ENCODE data around the gene BPIFA2.
"Not testable (repeated sequence)": the region's sequence is repeated elsewhere in the genome, so short reads cannot be mapped to it uniquely, and the experiment has no call there.

The BPIFA2 gene

GRCh38 chr20:33167859-33168258, at the start of gene BPIFA2:
Gene BPIFA2 (plus strand): TSS chr20:33168159. CDS start chr20:33169146, 987 bp downstream.
- DNase-seq (ENCODE audit: low spot score), result no peak

GRCh38 chr20:33119725-33120720, 47.9 kb upstream of the BPIFA2 start:
- DNase-seq (ENCODE audit: low spot score), result no peak

GRCh38 chr20:33120934-33121333, 47.0 kb upstream of the BPIFA2 start:
- no peak for DNase-seq (ENCODE audit: low spot score)

- DNase-seq (ENCODE audit: low spot score), result not testable (repeated sequence)
Observed at GRCh38 chr20:33122297-33122696, 45.7 kb upstream of the BPIFA2 start.

GRCh38 chr20:33124261-33124660, 43.7 kb upstream of the BPIFA2 start:
- no peak for DNase-seq (ENCODE audit: low spot score)

- no peak for DNase-seq (ENCODE audit: low spot score)
Observed at GRCh38 chr20:33124994-33125393, 43.0 kb upstream of the BPIFA2 start.

- no peak for DNase-seq (ENCODE audit: low spot score)
Observed at GRCh38 chr20:33125983-33126382, 42.0 kb upstream of the BPIFA2 start.

- DNase-seq (ENCODE audit: low spot score), result no peak
Observed at GRCh38 chr20:33127422-33128097, 40.4 kb upstream of the BPIFA2 start.

GRCh38 chr20:33130568-33131061, 37.3 kb upstream of the BPIFA2 start:
- no peak for DNase-seq (ENCODE audit: low spot score)

GRCh38 chr20:33131949-33132473, 35.9 kb upstream of the BPIFA2 start:
- DNase-seq (ENCODE audit: low spot score), result no peak

GRCh38 chr20:33132513-33133372, 35.2 kb upstream of the BPIFA2 start:
- no peak for DNase-seq (ENCODE audit: low spot score)

- no peak for DNase-seq (ENCODE audit: low spot score)
Observed at GRCh38 chr20:33133373-33133941, 34.5 kb upstream of the BPIFA2 start.

- DNase-seq (ENCODE audit: low spot score), result no peak
Observed at GRCh38 chr20:33137195-33137594, 30.8 kb upstream of the BPIFA2 start.

- DNase-seq (ENCODE audit: low spot score), result no peak
Observed at GRCh38 chr20:33139467-33139866, 28.5 kb upstream of the BPIFA2 start.

GRCh38 chr20:33145521-33145920, 22.4 kb upstream of the BPIFA2 start:
- no peak for DNase-seq (ENCODE audit: low spot score)

- DNase-seq (ENCODE audit: low spot score), result no peak
Observed at GRCh38 chr20:33147299-33147698, 20.7 kb upstream of the BPIFA2 start.

- DNase-seq (ENCODE audit: low spot score), result no peak
Observed at GRCh38 chr20:33148040-33148439, 19.9 kb upstream of the BPIFA2 start.

GRCh38 chr20:33154252-33154651, 13.7 kb upstream of the BPIFA2 start:
- DNase-seq (ENCODE audit: low spot score), result no peak

- DNase-seq (ENCODE audit: low spot score), result no peak
Observed at GRCh38 chr20:33158637-33159385, 9.1 kb upstream of the BPIFA2 start.

GRCh38 chr20:33159713-33160112, 8.2 kb upstream of the BPIFA2 start:
- no peak for DNase-seq (ENCODE audit: low spot score)

- no peak for DNase-seq (ENCODE audit: low spot score)
Observed at GRCh38 chr20:33160681-33161080, 7.3 kb upstream of the BPIFA2 start.
